IPS-NIHi11 (cell line): ENCODE results near the gene MARK1.

ENCODE experiments used
- DNase-seq: peaks from one replicate; pipeline ENCODE4 v3.0.0; 2012; ENCODE audit warnings: mixed read lengths, low spot score

Gene MARK1

DNA sequence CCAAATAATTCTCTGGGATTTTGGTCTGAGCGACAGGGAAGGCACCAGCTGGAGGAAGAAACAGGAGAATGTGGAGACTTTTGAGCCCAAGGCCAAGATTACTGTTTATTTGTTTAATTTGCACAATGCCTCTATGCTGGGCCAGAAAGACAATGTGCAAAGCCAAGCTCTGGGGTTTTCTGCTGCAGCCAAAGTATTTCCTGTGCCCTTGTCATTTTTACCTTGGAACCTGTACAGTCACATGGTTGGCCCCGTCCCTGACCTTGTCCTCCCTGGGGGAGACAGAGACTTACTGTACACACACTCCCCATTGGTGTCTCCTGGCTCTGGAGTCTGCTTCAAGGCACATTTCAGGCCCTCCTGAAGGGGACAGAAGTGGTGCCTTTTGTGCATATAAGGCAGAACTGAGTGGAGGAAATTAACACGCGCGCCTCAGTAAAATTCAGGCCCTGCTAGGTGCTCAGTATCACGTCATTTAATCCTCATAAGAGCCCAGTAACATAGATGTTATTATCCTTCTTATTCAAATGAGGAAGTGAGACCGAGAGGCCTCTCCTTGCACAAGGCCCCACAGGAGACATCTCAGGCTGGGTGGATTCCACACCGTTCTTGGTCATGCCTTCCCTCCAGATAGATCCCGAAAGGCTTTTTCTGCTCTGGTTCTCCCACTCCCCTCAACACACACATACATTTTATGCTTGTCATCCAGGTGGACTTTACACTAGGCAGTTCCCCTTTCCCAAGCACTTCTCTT, 183.3 kb downstream of the MARK1 start:
- DNase-seq, result no peak
